Bronchial epithelial cell (primary cell): ENCODE data around the gene MACROH2A1. TPM values are rescaled to one million over a fixed set of nuclear protein-coding genes. Genes with fewer than 3 reads are reported as not detected.
A peak's percentile ranks its signal among the peaks of the same experiment; 100 is the strongest.

Source experiments
- DNase-seq: peaks from one replicate; pipeline ENCODE4 v3.0.0-alpha.2; 2010; ENCODE audit warnings: low read depth
- FAIRE-seq: peaks from 2 replicates; lab custom pipeline; 2011; peaks lifted over from hg19 to GRCh38; lab: Jason Lieb, UNC
- H3K27me3 ChIP-seq: 2 replicates; pipeline ENCODE4 v1.5.1; 2011; ENCODE audit warnings: low read length; ENCODE audit not compliant: control insufficient read depth, insufficient read depth
- H3K36me3 ChIP-seq: 2 replicates; pipeline ENCODE4 v1.5.1; 2011; ENCODE audit warnings: low read length; ENCODE audit not compliant: control insufficient read depth, insufficient read depth
- H3K4me3 ChIP-seq: 2 replicates; pipeline ENCODE4 v1.5.1; 2011; ENCODE audit warnings: mild to moderate bottlenecking, low read depth, low read length, control low read depth
- CTCF ChIP-seq: IDR thresholded peaks from 2 replicates; pipeline ENCODE4 v1.5.1; 2011; ENCODE audit warnings: mild to moderate bottlenecking, moderate library complexity, low read length, control low read depth, inconsistent platforms; ENCODE audit not compliant: insufficient read depth, severe bottlenecking
- total RNA-seq: library from RNA; depleted of rRNA; stranded (reverse); fragments of >200 nt; gene quantifications from 2 replicates; pipeline ENCODE4 v1.2.1, GENCODE V29; 2014

Gene MACROH2A1
- total RNA-seq, 1 donor from 2014 or later: 257 TPM

GRCh38 chr5:135371622-135372232 lies 27.3 kb downstream of the MACROH2A1 start:
- Histone ChIP-seq H3K4me3 (no peak overlapping the region), H3K27me3 (no peaks in the 10 kb centered on the region), H3K36me3 (peaks cover 25% of the 10 kb centered on the region)
- TF ChIP-seq CTCF: no peak
- DNase-seq (peak; percentile 44), FAIRE-seq (no peak)

- TF ChIP-seq CTCF: no peak
- FAIRE-seq (peak; percentile 43), DNase-seq (no peak)
- no peak overlapping the region for H3K4me3 ChIP-seq
- no peaks in the 10 kb centered on the region for H3K27me3 ChIP-seq
- H3K36me3 ChIP-seq: peaks cover 25% of the 10 kb centered on the region
Measured at GRCh38 chr5:135369952-135370351, 29.1 kb downstream of the MACROH2A1 start.

- DNase-seq (no peak), FAIRE-seq (no peak)
- TF ChIP-seq CTCF: no peak
- Histone ChIP-seq H3K27me3 (no peaks in the 10 kb centered on the region), H3K36me3 (peaks cover 21% of the 10 kb centered on the region), H3K4me3 (no peak overlapping the region)
Measured at GRCh38 chr5:135367554-135367953, 31.5 kb downstream of the MACROH2A1 start.

- Histone ChIP-seq H3K36me3 (peaks cover 21% of the 10 kb centered on the region), H3K4me3 (no peak overlapping the region), H3K27me3 (no peaks in the 10 kb centered on the region)
- FAIRE-seq (no peak), DNase-seq (no peak)
- no peak for TF ChIP-seq CTCF
Measured at GRCh38 chr5:135367076-135367475, 32.0 kb downstream of the MACROH2A1 start.

GRCh38 chr5:135365281-135365680 lies 33.8 kb downstream of the MACROH2A1 start:
- Histone ChIP-seq H3K4me3 (no peak overlapping the region), H3K27me3 (no peaks in the 10 kb centered on the region), H3K36me3 (peaks cover 23% of the 10 kb centered on the region)
- no peak for TF ChIP-seq CTCF
- DNase-seq (no peak), FAIRE-seq (peak; percentile 13)
